Neural cell (in vitro differentiated cells): ENCODE measurements around the gene SSBP3.

Source experiments
- CTCF ChIP-seq: fragments of 450-650 bp; IDR thresholded peaks from 2 replicates; pipeline ENCODE4 v1.5.1; 2014; ENCODE audit warnings: antibody characterized with exemption, mild to moderate bottlenecking, moderate library complexity; ENCODE audit not compliant: poor library complexity, severe bottlenecking
- EP300 ChIP-seq: fragments of 450-650 bp; conservative IDR thresholded peaks from 2 replicates; pipeline ENCODE4 v1.6.1; 2014; ENCODE audit warnings: antibody characterized with exemption, mild to moderate bottlenecking, moderate library complexity; ENCODE audit not compliant: poor library complexity, severe bottlenecking
- EZH2 ChIP-seq: fragments of 200-600, 300-800 bp; shearing (Covaris generic), sonication (generic); IDR thresholded peaks from 2 replicates; pipeline ENCODE4 v1.6.1; 2014; ENCODE audit warnings: antibody characterized with exemption, low read length, borderline replicate concordance, mild to moderate bottlenecking; ENCODE audit not compliant: insufficient read depth, poor library complexity, severe bottlenecking
- POLR2AphosphoS5 ChIP-seq: IDR thresholded peaks from 2 replicates; pipeline ENCODE4 v1.6.1; 2012

DNA sequence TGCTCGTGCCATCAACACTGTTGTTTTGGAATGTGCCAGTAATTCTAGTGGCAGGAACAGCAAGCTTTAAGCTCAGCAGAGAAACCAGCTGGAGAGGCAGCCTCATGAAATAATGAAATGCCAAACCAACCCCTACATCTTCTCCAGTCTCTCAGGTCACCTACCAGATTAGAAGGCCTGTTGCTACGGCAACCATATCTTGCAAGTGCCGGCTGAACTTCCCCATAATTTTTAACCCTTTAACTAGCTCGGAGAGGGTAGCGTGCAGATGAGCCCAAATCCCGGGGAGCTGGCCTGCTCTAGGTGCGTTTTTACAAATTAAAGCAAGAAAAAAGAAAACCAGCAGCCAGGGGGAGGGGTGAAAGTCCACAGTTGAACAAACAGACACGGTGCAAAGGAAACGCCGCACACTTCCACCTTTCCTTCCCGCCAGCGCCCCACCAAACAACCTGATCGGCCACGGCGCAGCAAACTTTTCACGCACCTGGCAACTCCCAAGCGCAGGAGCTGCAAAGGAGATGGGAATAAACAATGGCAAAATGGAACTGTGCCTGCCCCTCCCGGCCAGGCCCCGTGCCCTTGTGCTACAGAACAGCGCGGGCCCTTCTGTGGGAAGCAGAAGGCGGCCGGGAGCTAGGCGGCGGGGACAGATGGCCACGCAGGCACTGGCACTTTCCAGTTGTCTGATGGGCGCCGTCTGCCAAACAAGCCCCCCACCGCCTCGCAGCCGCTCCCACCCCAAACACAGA lies 50.1 kb downstream of the SSBP3 start:
- no peak for TF ChIP-seq CTCF
- no peak for TF ChIP-seq EP300
- TF ChIP-seq EZH2: no peak
- no peak for TF ChIP-seq POLR2AphosphoS5
